Head of caudate nucleus (tissue), 42 donors: ENCODE data around the gene DAPK1.
"Not testable (repeated sequence)": the region's sequence is repeated elsewhere in the genome, so short reads cannot be mapped to it uniquely, and the experiment has no call there.

Experiments
- DNase-seq, 42 donors: peaks; one replicate each; pipeline versions ENCODE4 v3.0.0 to v3.0.0-alpha.2; 2020 to 2021; ENCODE audit warnings: mixed read lengths in 7 of 42
- intact Hi-C: fragments of 100-400 bp; cut with DNase I; formaldehyde crosslinking; loops from one replicate; pipeline ENCODE4 v1.15.0; 2022

The DAPK1 gene

GRCh38 chr9:87725356-87725899 lies 227.8 kb downstream of the DAPK1 start:
- intact Hi-C loops = loop anchor here (10.0 kb wide), 1 partner anchor 249 kb away; the partner anchor contains the start of gene CDK20
- peak in 30 of 42 donors; percentile 20 to 76 (median 48) for DNase-seq

- peak; percentile 92 to 99 (median 96) for DNase-seq
- intact Hi-C loops = loop anchor here (10.0 kb wide), 1 partner anchor 249 kb away; the partner anchor contains the start of gene CDK20
Observed at GRCh38 chr9:87725900-87726709, 228.4 kb downstream of the DAPK1 start, which contains the start of gene CTSL. CTSL (plus strand) TSS chr9:87726119; CDS start chr9:87727604, 1,485 bp downstream.

- intact Hi-C loops = loop anchor here (10.0 kb wide), 1 partner anchor 246 kb away; the partner anchor contains the start of gene CDK20
Observed at GRCh38 chr9:87729246-87729645, 231.6 kb downstream of the DAPK1 start.

GRCh38 chr9:87731321-87731720 lies 233.7 kb downstream of the DAPK1 start:
- intact Hi-C loops = no loop called here
- no peak for DNase-seq

More at GRCh38 chr9:87729246-87729645, 231.6 kb downstream of the DAPK1 start:
- DNase-seq = no peak

GRCh38 chr9:87732344-87732743 lies 234.7 kb downstream of the DAPK1 start:
- DNase-seq = no peak
- intact Hi-C loops = no loop called here

GRCh38 chr9:87732756-87733155 lies 235.1 kb downstream of the DAPK1 start:
- no peak for DNase-seq

GRCh38 chr9:87733273-87734052 lies 235.8 kb downstream of the DAPK1 start:
- no peak for DNase-seq
- intact Hi-C loops = no loop called here

More at GRCh38 chr9:87732756-87733155, 235.1 kb downstream of the DAPK1 start:
- intact Hi-C loops = no loop called here

GRCh38 chr9:87734106-87734505 lies 236.4 kb downstream of the DAPK1 start:
- no peak for DNase-seq
- intact Hi-C loops = no loop called here

GRCh38 chr9:87739546-87739945 lies 241.9 kb downstream of the DAPK1 start:
- intact Hi-C loops = no loop called here
- no peak for DNase-seq

GRCh38 chr9:87740209-87740608 lies 242.5 kb downstream of the DAPK1 start:
- DNase-seq = no peak
- intact Hi-C loops = no loop called here

- intact Hi-C loops = no loop called here
- DNase-seq = no peak
Observed at GRCh38 chr9:87741326-87741725, 243.7 kb downstream of the DAPK1 start.

GRCh38 chr9:87741891-87742290 lies 244.2 kb downstream of the DAPK1 start:
- DNase-seq = no peak
- intact Hi-C loops = no loop called here

GRCh38 chr9:87742813-87743428 lies 245.3 kb downstream of the DAPK1 start:
- intact Hi-C loops = no loop called here
- DNase-seq = no peak

- DNase-seq, intact Hi-C loops: not testable (repeated sequence)
Observed at GRCh38 chr9:87744247-87744646, 246.6 kb downstream of the DAPK1 start.

- intact Hi-C loops = no loop called here
- no peak for DNase-seq
Observed at GRCh38 chr9:87746186-87746585, 248.5 kb downstream of the DAPK1 start.

GRCh38 chr9:87748881-87749280 lies 251.2 kb downstream of the DAPK1 start:
- no peak for DNase-seq
- intact Hi-C loops = no loop called here

- DNase-seq = no peak
- intact Hi-C loops = no loop called here
Observed at GRCh38 chr9:87749335-87750035, 251.8 kb downstream of the DAPK1 start.

GRCh38 chr9:87750726-87751125 lies 253.1 kb downstream of the DAPK1 start:
- intact Hi-C loops = no loop called here
- no peak for DNase-seq

- no peak for DNase-seq
Observed at GRCh38 chr9:87751423-87751822, 253.8 kb downstream of the DAPK1 start.

More at GRCh38 chr9:87751423-87751822, 253.8 kb downstream of the DAPK1 start:
- intact Hi-C loops = no loop called here
